Ovary (tissue), 3 donors: ENCODE results near the gene ST8SIA6.

ENCODE experiments used
- POLR2A ChIP-seq: fragments of 450-650 bp; IDR thresholded peaks from one replicate; pipeline ENCODE4 v1.6.1; 2017; ENCODE audit warnings: antibody characterized with exemption, mild to moderate bottlenecking, moderate library complexity
- TF ChIP-seq, protein P1 (sequence below), 3 donors: fragments of 450-650 bp in 2 of 3; fragments of 200-600 bp in 1 of 3; IDR thresholded peaks; one replicate each; pipeline versions ENCODE4 v1.5.1 to v1.8.0; 2016 to 2022; ENCODE audit warnings: antibody characterized with exemption in 3 of 3, mild to moderate bottlenecking in 1 of 3
- donor health status: DM: no; HTN: no; CAD: no.

DNA sequence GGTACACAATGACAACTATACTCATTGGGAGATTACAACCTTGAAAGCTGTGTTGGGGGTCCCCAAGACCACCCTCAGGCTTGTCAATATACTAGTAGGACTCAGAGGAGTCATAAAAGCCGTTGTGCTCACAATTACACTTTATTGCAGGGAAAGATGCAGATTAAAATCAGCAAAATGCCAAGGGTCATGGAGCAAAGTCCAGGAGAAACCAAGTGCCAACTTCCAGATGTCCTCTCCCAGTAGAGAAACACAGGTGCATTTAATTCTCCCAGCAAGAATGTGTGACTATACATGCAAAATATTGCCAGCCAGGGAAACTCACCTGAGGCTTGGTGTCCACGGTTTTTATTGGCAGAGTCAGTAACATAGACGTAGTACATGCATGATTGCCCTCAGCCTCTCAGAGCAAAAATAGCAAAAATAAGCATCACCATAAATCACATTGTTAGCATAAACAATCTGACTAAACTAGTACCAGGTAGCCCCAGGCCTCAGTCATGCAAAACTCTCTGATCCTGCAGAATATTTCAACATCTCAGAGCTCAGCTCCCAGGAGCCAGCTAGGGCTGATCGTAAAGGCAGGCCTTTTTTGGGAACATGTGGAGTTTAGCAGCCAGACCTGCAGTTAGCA is 175.7 kb downstream of the ST8SIA6 start:
- TF ChIP-seq, protein P1, sequence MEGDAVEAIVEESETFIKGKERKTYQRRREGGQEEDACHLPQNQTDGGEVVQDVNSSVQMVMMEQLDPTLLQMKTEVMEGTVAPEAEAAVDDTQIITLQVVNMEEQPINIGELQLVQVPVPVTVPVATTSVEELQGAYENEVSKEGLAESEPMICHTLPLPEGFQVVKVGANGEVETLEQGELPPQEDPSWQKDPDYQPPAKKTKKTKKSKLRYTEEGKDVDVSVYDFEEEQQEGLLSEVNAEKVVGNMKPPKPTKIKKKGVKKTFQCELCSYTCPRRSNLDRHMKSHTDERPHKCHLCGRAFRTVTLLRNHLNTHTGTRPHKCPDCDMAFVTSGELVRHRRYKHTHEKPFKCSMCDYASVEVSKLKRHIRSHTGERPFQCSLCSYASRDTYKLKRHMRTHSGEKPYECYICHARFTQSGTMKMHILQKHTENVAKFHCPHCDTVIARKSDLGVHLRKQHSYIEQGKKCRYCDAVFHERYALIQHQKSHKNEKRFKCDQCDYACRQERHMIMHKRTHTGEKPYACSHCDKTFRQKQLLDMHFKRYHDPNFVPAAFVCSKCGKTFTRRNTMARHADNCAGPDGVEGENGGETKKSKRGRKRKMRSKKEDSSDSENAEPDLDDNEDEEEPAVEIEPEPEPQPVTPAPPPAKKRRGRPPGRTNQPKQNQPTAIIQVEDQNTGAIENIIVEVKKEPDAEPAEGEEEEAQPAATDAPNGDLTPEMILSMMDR (IDR thresholded peaks at IDR 0.05), result no peak
- TF ChIP-seq POLR2A, result no peak
